Tibial nerve (tissue), 4 donors: ENCODE results near the gene C16orf95. TPM values are rescaled to one million over a fixed set of nuclear protein-coding genes. Genes with fewer than 3 reads are reported as not detected.

Source experiments
- DNase-seq, 2 donors: peaks; one replicate each; pipeline ENCODE4 v3.0.0-alpha.2; 2019; ENCODE audit warnings: low spot score in 2 of 2
- H3K27ac ChIP-seq, 4 donors: fragments of 200-600 bp; sonication (generic) in 3 of 4; one replicate each; pipeline ENCODE4 v1.5.1; 2017 to 2019; ENCODE audit warnings: mild to moderate bottlenecking in 1 of 4
- H3K27me3 ChIP-seq, 2 donors: fragments of 200-600 bp; sonication (generic) in 1 of 2; one replicate each; pipeline versions ENCODE4 v1.5.1 to v1.6.0; 2017 to 2019
- H3K36me3 ChIP-seq, 3 donors: fragments of 200-600 bp; sonication (generic); one replicate each; pipeline ENCODE4 v1.5.1; 2018 to 2019
- H3K4me1 ChIP-seq, 4 donors: fragments of 200-600 bp; sonication (generic) in 3 of 4; one replicate each; pipeline ENCODE4 v1.5.1; 2017 to 2019
- H3K4me3 ChIP-seq, 4 donors: fragments of 200-600 bp; sonication (generic) in 3 of 4; one replicate each; pipeline ENCODE4 v1.5.1; 2017 to 2019; ENCODE audit warnings: mild to moderate bottlenecking in 1 of 4, moderate library complexity in 1 of 4
- H3K9me3 ChIP-seq, 4 donors: fragments of 200-600 bp; sonication (generic) in 3 of 4; one replicate each; pipeline ENCODE4 v1.5.1; 2017 to 2019
- EP300 ChIP-seq, 2 donors: sonication (generic); formaldehyde crosslinking; IDR thresholded peaks; one replicate each; pipeline ENCODE4 v1.6.1; 2017; ENCODE audit warnings: antibody characterized with exemption in 2 of 2, mild to moderate bottlenecking in 1 of 2
- POLR2A ChIP-seq, 2 donors: fragments of 450-650 bp; IDR thresholded peaks; one replicate each; pipeline ENCODE4 v1.6.1; 2017; ENCODE audit warnings: antibody characterized with exemption in 2 of 2, mild to moderate bottlenecking in 2 of 2, moderate library complexity in 2 of 2
- WGBS, 2 donors: methylation state at CpG; one replicate each; pipeline ENCODE4 v1.1.5; 2018; 5-methylcytosine and 5-hydroxymethylcytosine counted together
- total RNA-seq, 4 donors: library from RNA; depleted of rRNA; stranded (reverse); fragments of >200 nt; gene quantifications; one replicate each; pipeline ENCODE4 v1.1.0, GENCODE V29; 2016
- TF ChIP-seq, protein P1 (sequence below), 5 experiments: fragments of 200-600 bp in 3 of 5; fragments of 450-650 bp in 2 of 5; sonication (generic) in 3 of 5; IDR thresholded peaks; one replicate each; pipeline ENCODE4 v1.5.1; 2016 to 2019; ENCODE audit warnings: antibody characterized with exemption in 5 of 5, mild to moderate bottlenecking in 3 of 5, moderate library complexity in 2 of 5

C16orf95 gene
- total RNA-seq, 4 donors from 2014 or later: 0.44 to 9.8 (median 2.6) TPM

DNA sequence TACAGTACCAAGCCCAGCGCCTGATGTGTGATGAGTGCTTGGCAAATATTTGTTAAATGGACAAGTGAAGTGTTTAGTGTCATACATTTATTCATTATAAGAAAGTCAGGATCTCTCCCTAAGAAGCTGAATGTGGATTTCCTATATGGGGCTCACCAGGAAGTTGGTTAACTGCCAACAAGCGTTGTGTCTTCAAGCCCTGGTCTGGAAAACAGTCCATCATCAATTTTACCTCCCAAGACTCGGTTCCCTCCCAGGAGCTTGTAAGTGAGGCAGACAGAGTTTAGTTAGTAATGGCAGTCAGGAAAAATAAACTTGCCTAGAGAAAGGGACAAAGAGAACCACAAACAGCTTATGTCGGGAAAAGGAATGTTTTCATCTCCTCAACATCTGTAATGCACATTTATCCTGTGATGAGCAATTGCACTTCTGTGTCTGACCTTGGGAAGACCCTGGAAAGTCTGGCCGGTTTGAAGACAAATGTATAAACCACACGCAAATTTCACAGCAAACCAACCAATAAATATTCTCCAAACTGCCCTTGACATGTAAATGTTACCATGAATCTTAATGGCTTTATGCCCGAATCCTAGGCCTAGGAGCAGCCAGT lies 28.3 kb downstream of the C16orf95 start:
- H3K36me3 ChIP-seq: peaks cover 0 to 15% (median 0%) of the 10 kb centered on the region in 3 donors
- H3K9me3 ChIP-seq: peaks cover 0 to 7% (median 0%) of the 10 kb centered on the region in 4 donors
- no peak overlapping the region for H3K4me3 ChIP-seq
- no peak for DNase-seq
- H3K27ac ChIP-seq: no peak overlapping the region
- 57 to 62% methylated on average over 7 of the region's 7 CpGs for WGBS, 2 donors
- TF ChIP-seq POLR2A (IDR thresholded peaks at IDR 0.05): no peak
- TF ChIP-seq, protein P1, sequence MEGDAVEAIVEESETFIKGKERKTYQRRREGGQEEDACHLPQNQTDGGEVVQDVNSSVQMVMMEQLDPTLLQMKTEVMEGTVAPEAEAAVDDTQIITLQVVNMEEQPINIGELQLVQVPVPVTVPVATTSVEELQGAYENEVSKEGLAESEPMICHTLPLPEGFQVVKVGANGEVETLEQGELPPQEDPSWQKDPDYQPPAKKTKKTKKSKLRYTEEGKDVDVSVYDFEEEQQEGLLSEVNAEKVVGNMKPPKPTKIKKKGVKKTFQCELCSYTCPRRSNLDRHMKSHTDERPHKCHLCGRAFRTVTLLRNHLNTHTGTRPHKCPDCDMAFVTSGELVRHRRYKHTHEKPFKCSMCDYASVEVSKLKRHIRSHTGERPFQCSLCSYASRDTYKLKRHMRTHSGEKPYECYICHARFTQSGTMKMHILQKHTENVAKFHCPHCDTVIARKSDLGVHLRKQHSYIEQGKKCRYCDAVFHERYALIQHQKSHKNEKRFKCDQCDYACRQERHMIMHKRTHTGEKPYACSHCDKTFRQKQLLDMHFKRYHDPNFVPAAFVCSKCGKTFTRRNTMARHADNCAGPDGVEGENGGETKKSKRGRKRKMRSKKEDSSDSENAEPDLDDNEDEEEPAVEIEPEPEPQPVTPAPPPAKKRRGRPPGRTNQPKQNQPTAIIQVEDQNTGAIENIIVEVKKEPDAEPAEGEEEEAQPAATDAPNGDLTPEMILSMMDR (IDR thresholded peaks at IDR 0.05): no peak
- TF ChIP-seq EP300 (IDR thresholded peaks at IDR 0.05): no peak
- no peaks in the 10 kb centered on the region for H3K4me1 ChIP-seq
- no peaks in the 10 kb centered on the region for H3K27me3 ChIP-seq

DNA sequence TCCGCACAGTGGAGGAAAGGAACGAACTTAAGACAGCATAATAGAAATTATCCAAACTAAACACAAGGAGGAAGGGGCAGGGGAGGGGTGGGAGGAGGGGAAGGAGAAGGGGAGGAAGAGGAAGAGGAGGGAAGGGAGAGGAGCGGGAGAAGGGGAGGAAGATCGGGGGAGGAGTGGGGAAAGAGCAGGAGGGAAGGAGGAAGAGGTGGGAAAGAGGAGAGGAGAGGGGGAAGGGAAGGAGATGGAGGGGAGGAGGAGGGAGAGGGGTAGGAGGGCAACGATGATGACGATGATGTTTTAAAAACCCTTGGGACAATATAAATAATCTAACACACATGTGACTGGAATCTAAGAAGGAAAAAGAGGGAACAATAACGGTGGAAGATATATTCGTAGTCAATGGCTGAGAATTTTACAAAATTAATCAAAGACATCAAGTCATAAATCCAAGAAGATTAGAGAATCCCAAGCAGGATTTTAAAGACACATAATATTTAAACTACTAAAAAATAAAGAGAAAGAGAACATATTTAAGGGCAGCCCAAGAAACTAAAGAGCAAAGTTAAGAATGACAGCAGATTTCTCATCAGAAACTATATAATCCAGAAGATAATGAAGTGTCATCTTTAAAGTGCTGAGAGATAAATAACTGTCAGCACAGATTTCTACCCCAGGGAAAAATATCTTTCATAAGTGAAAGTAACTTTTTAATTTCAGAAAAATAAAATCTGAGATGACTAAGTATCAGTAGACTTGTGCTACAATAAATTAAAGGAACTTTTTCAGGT lies 30.2 kb downstream of the C16orf95 start:
- DNase-seq: no peak
- H3K9me3 ChIP-seq: peaks cover 0 to 5% (median 0%) of the 10 kb centered on the region in 4 donors
- H3K27me3 ChIP-seq: no peaks in the 10 kb centered on the region
- H3K36me3 ChIP-seq: peaks cover 0 to 13% (median 0%) of the 10 kb centered on the region in 3 donors
- 48 to 70% methylated on average over 8 of the region's 8 CpGs for WGBS, 2 donors
- no peaks in the 10 kb centered on the region for H3K4me1 ChIP-seq
- no peak overlapping the region for H3K27ac ChIP-seq
- no peak overlapping the region for H3K4me3 ChIP-seq
- TF ChIP-seq, protein P1 (IDR thresholded peaks at IDR 0.05): no peak
- TF ChIP-seq POLR2A (IDR thresholded peaks at IDR 0.05) (no peak), EP300 (IDR thresholded peaks at IDR 0.05) (no peak)

- no peak for TF ChIP-seq POLR2A (IDR thresholded peaks at IDR 0.05)
- TF ChIP-seq EP300 (IDR thresholded peaks at IDR 0.05): no peak
- TF ChIP-seq, protein P1 (IDR thresholded peaks at IDR 0.05): no peak
- 76 to 78% methylated on average over 2 of the region's 2 CpGs for WGBS, 2 donors
- H3K4me1 ChIP-seq: no peaks in the 10 kb centered on the region
- H3K27ac ChIP-seq: no peak overlapping the region
- no peaks in the 10 kb centered on the region for H3K27me3 ChIP-seq
- no peak for DNase-seq
- H3K36me3 ChIP-seq: peaks cover 0 to 6% (median 0%) of the 10 kb centered on the region in 3 donors
- H3K4me3 ChIP-seq: no peak overlapping the region
- peaks cover 0 to 4% (median 0%) of the 10 kb centered on the region in 4 donors for H3K9me3 ChIP-seq
These were observed 33.0 kb downstream of the C16orf95 start for GRCh38 chr16:87284183-87284582.

DNA sequence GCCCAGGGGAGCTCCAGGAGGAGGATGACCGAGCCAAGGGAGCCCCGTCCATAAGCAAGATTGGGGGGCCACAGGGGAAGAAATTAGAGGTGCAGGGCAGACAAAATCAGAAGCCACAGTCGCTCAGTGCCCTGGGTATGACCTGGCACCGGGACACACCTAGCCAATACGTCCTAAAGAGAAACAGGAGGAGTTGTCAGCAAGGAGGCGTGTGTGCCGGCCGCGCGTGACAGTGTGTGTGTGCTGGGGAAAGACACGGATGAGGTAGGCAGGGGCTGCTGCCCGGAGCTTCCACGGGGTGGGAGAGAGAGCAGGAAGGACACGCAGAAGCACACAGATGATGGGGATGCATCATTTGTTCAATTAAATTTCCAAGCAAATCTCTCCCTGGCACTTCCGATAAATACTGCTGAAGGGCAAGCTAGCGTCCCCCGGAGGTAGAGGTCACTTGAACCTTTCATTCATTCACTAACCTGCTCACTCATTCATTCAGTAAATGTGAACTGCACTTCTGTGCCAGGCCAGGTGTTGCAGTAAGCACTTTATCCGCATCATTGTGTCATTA lies 38.0 kb downstream of the C16orf95 start:
- H3K27ac ChIP-seq: no peak overlapping the region
- 72 to 82% methylated on average over 18 of the region's 18 CpGs for WGBS, 2 donors
- no peak for DNase-seq
- H3K4me1 ChIP-seq: peaks cover 0 to 15% (median 3%) of the 10 kb centered on the region in 4 donors
- no peaks in the 10 kb centered on the region for H3K9me3 ChIP-seq
- no peaks in the 10 kb centered on the region for H3K27me3 ChIP-seq
- TF ChIP-seq, protein P1 (IDR thresholded peaks at IDR 0.05): no peak
- TF ChIP-seq EP300 (IDR thresholded peaks at IDR 0.05) (no peak), POLR2A (IDR thresholded peaks at IDR 0.05) (no peak)
- no peak overlapping the region for H3K4me3 ChIP-seq
- peaks cover 0 to 6% (median 0%) of the 10 kb centered on the region in 3 donors for H3K36me3 ChIP-seq
